ENCODE data around the gene MTUS2. TPM values are rescaled to one million over a fixed set of nuclear protein-coding genes. Genes with fewer than 3 reads are reported as not detected.
A peak's percentile ranks its signal among the peaks of the same experiment; 100 is the strongest.

Gene MTUS2
- total RNA-seq, 1 donor from 2014 or later, result 0.41 TPM

GRCh38 chr13:29118471-29118870 lies 298.3 kb downstream of the MTUS2 start:
- Histone ChIP-seq H3K9me3 (no peaks in the 10 kb centered on the region), H3K4me1 (no peaks in the 10 kb centered on the region), H3K36me3 (no peaks in the 10 kb centered on the region), H3K27ac (no peak overlapping the region), H3K4me3 (no peak overlapping the region), H3K27me3 (no peaks in the 10 kb centered on the region)
- DNase-seq (no peak), ATAC-seq (no peak)
- TF ChIP-seq CTCF (IDR thresholded peaks at IDR 0.05), result no peak
- intact Hi-C loops (cut with DNase I), result no loop called here

GRCh38 chr13:29125191-29125933 lies 305.2 kb downstream of the MTUS2 start:
- no peak for TF ChIP-seq CTCF (IDR thresholded peaks at IDR 0.05)
- no peak overlapping the region for H3K4me3 ChIP-seq
- no peaks in the 10 kb centered on the region for H3K4me1 ChIP-seq
- H3K27ac ChIP-seq, result no peak overlapping the region
- H3K9me3 ChIP-seq, result no peaks in the 10 kb centered on the region
- ATAC-seq, result peak; percentile 35
- no peaks in the 10 kb centered on the region for H3K36me3 ChIP-seq
- intact Hi-C loops (cut with DNase I), result no loop called here
- no peak for DNase-seq
- no peaks in the 10 kb centered on the region for H3K27me3 ChIP-seq

GRCh38 chr13:29125934-29126424 lies 305.8 kb downstream of the MTUS2 start:
- Histone ChIP-seq H3K9me3 (no peaks in the 10 kb centered on the region), H3K4me1 (no peaks in the 10 kb centered on the region), H3K27me3 (no peaks in the 10 kb centered on the region), H3K36me3 (no peaks in the 10 kb centered on the region), H3K4me3 (no peak overlapping the region), H3K27ac (no peak overlapping the region)
- no peak for ATAC-seq
- DNase-seq, result no peak
- intact Hi-C loops (cut with DNase I), result no loop called here
- TF ChIP-seq CTCF (IDR thresholded peaks at IDR 0.05), result no peak

- TF ChIP-seq CTCF (IDR thresholded peaks at IDR 0.05), result no peak
- Histone ChIP-seq H3K36me3 (no peaks in the 10 kb centered on the region), H3K27ac (no peak overlapping the region), H3K4me1 (no peaks in the 10 kb centered on the region), H3K27me3 (no peaks in the 10 kb centered on the region), H3K4me3 (no peak overlapping the region), H3K9me3 (no peaks in the 10 kb centered on the region)
- ATAC-seq (no peak), DNase-seq (no peak)
- intact Hi-C loops (cut with DNase I), result no loop called here
Observed at GRCh38 chr13:29129616-29130015, 309.5 kb downstream of the MTUS2 start.

- intact Hi-C loops (cut with DNase I), result no loop called here
- no peaks in the 10 kb centered on the region for H3K4me1 ChIP-seq
- H3K27ac ChIP-seq, result no peak overlapping the region
- DNase-seq (no peak), ATAC-seq (no peak)
- H3K9me3 ChIP-seq, result no peaks in the 10 kb centered on the region
- H3K27me3 ChIP-seq, result no peaks in the 10 kb centered on the region
- H3K4me3 ChIP-seq, result no peak overlapping the region
- H3K36me3 ChIP-seq, result no peaks in the 10 kb centered on the region
- no peak for TF ChIP-seq CTCF (IDR thresholded peaks at IDR 0.05)
Observed at GRCh38 chr13:29131159-29131558, 311.0 kb downstream of the MTUS2 start.
